Glutamatergic neuron (in vitro differentiated cells): ENCODE results near the gene HAUS1. TPM values are rescaled to one million over a fixed set of nuclear protein-coding genes. Genes with fewer than 3 reads are reported as not detected.
"Not testable (repeated sequence)": the region's sequence is repeated elsewhere in the genome, so short reads cannot be mapped to it uniquely, and the experiment has no call there.

Experiments
- DNase-seq: peaks from one replicate; pipeline ENCODE4 v3.0.0; 2022
- H3K27ac Mint-ChIP-seq: one replicate; pipeline ENCODE4 v1.8.0; 2020; ENCODE audit warnings: mild to moderate bottlenecking, mixed read lengths, inconsistent platforms; ENCODE audit not compliant: unreplicated experiment
- H3K27me3 Mint-ChIP-seq: one replicate; pipeline ENCODE4 v1.8.0; 2020; ENCODE audit warnings: mild to moderate bottlenecking, moderate library complexity, mixed read lengths, inconsistent platforms; ENCODE audit not compliant: unreplicated experiment
- H3K36me3 Mint-ChIP-seq: one replicate; pipeline ENCODE4 v1.8.0; 2020; ENCODE audit warnings: mild to moderate bottlenecking, mixed read lengths, inconsistent platforms; ENCODE audit not compliant: unreplicated experiment
- H3K4me1 Mint-ChIP-seq: one replicate; pipeline ENCODE4 v1.8.0; 2020; ENCODE audit warnings: mild to moderate bottlenecking, low read depth, mixed read lengths, inconsistent platforms; ENCODE audit not compliant: unreplicated experiment
- H3K4me3 Mint-ChIP-seq: one replicate; pipeline ENCODE4 v1.8.0; 2020; ENCODE audit warnings: mild to moderate bottlenecking, mixed read lengths, inconsistent platforms; ENCODE audit not compliant: unreplicated experiment
- H3K9me3 Mint-ChIP-seq: one replicate; pipeline ENCODE4 v1.8.0; 2020; ENCODE audit warnings: mild to moderate bottlenecking, moderate library complexity, mixed read lengths, inconsistent platforms; ENCODE audit not compliant: unreplicated experiment
- CTCF ChIP-seq: fragments of 200-600 bp; sonication (generic); IDR thresholded peaks from one replicate; pipeline ENCODE4 v1.5.0; 2021; ENCODE audit not compliant: partially characterized antibody, unreplicated experiment
- total RNA-seq: library from RNA; stranded (reverse); fragmentation: NEBNext Ultra II Directional; extraction: Animal tissue kit (Norgen Biotek cat#: 25700); gene quantifications from one replicate; pipeline ENCODE4 v1.2.1, GENCODE V29; 2021; ENCODE audit not compliant: unreplicated experiment

HAUS1 gene
- total RNA-seq, 1 donor from 2014 or later, result 32.2 TPM

DNA sequence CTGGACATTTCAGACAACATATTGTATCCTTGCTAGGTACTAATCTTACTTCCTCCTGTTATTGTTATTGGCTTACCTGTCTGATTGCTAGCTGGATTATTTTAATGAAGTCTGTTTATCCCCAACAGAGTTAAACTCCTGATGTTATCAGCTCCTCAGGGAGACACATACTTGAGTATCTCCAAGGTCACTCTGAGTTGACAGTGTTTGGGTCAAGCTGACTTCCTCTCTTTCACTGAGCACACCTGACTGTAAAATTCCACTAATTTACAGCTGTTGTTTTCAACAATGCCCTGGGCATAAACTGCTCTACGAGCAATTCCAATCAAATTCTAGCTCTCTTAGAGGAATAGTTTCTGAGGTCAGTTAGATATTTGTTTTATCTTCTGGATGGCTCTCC is 9.6 kb downstream of the HAUS1 start:
- Mint-ChIP-seq H3K9me3 (peaks cover 3% of the 10 kb centered on the region), H3K4me3 (no peak overlapping the region), H3K36me3 (peaks cover 12% of the 10 kb centered on the region), H3K4me1 (no peaks in the 10 kb centered on the region), H3K27ac (no peak overlapping the region), H3K27me3 (peaks cover 3% of the 10 kb centered on the region)
- no peak for TF ChIP-seq CTCF
- DNase-seq, result no peak

GRCh38 chr18:46126625-46127024 is 22.4 kb downstream of the HAUS1 start:
- not testable (repeated sequence) for H3K27ac Mint-ChIP-seq, DNase-seq, H3K36me3 Mint-ChIP-seq, H3K27me3 Mint-ChIP-seq, H3K4me1 Mint-ChIP-seq, H3K4me3 Mint-ChIP-seq, H3K9me3 Mint-ChIP-seq

DNA sequence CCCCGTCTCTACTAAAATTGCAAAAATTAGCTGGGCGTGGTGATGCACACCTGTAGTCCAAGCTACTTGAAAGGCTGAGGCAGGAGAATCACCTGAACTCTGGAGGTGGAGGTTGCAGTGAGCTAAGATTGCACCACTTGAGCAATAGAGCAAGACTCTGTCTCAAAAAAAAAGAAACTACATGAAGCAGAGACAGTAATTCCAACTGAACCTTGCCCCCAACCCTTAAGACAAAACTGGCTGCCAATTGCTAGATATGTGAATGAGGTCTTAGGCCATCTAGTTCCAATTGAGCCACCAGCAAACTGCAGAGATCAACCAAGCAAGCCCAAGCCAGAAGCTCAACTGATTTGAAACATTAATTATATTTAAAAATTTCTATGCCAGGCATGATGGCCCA is 25.9 kb downstream of the HAUS1 start:
- H3K36me3 Mint-ChIP-seq, result no peaks in the 10 kb centered on the region

DNA sequence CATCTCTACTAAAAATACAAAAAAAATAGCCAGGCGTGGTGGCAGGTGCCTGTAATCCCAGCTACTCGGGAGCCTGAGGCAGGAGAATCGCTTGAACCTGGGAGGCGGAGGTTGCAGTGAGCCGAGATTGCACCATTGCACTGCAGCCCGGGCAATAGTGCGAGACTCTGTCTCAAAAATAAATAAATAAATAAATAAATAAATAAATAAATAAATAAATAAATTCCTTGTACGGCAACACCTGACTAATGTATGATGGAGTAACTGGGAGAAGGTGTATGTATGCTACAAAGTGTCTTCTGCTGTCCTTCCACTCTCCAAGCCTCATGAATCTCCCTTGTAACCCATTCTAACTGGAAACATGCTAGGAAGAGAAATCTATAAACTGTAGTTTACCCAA is 26.4 kb downstream of the HAUS1 start:
- H3K4me1 Mint-ChIP-seq, H3K27ac Mint-ChIP-seq, H3K4me3 Mint-ChIP-seq, H3K36me3 Mint-ChIP-seq, DNase-seq, H3K9me3 Mint-ChIP-seq, H3K27me3 Mint-ChIP-seq: not testable (repeated sequence)

More for the DNA sequence above, 25.9 kb downstream of the HAUS1 start:
- H3K9me3 Mint-ChIP-seq, result no peaks in the 10 kb centered on the region
- H3K4me3 Mint-ChIP-seq, result no peak overlapping the region
- H3K27me3 Mint-ChIP-seq, result no peaks in the 10 kb centered on the region
- no peak for DNase-seq
- TF ChIP-seq CTCF, result no peak
- no peak overlapping the region for H3K27ac Mint-ChIP-seq
- peaks cover 3% of the 10 kb centered on the region for H3K4me1 Mint-ChIP-seq

- DNase-seq, result no peak
- Mint-ChIP-seq H3K9me3 (no peaks in the 10 kb centered on the region), H3K27ac (no peak overlapping the region), H3K4me3 (no peak overlapping the region), H3K27me3 (no peaks in the 10 kb centered on the region), H3K4me1 (peaks cover 7% of the 10 kb centered on the region), H3K36me3 (no peaks in the 10 kb centered on the region)
- TF ChIP-seq CTCF, result no peak
These were observed 29.3 kb downstream of the HAUS1 start for GRCh38 chr18:46133534-46133933.

- DNase-seq, result no peak
These were observed 30.9 kb downstream of the HAUS1 start for GRCh38 chr18:46134920-46135675.

More at GRCh38 chr18:46134920-46135675, 30.9 kb downstream of the HAUS1 start:
- TF ChIP-seq CTCF, result no peak
- H3K27me3 Mint-ChIP-seq, result no peaks in the 10 kb centered on the region
- peaks cover 7% of the 10 kb centered on the region for H3K4me1 Mint-ChIP-seq
- H3K9me3 Mint-ChIP-seq, result no peaks in the 10 kb centered on the region
- H3K27ac Mint-ChIP-seq, result no peak overlapping the region
- H3K36me3 Mint-ChIP-seq, result no peaks in the 10 kb centered on the region
- H3K4me3 Mint-ChIP-seq, result no peak overlapping the region
